Fibroblast of mammary gland (primary cell): ENCODE measurements around the gene RUNX1.
"Not testable (repeated sequence)": the region's sequence is repeated elsewhere in the genome, so short reads cannot be mapped to it uniquely, and the experiment has no call there.

Source experiments
- DNase-seq: peaks from one replicate; pipeline ENCODE4 v3.0.0-alpha.2; 2010; ENCODE audit warnings: low read depth
- H3K4me3 ChIP-seq: 2 replicates; pipeline ENCODE4 v1.5.1; 2011; ENCODE audit warnings: low read depth, mild to moderate bottlenecking, low read length, moderate library complexity; ENCODE audit not compliant: control insufficient read depth
- TF ChIP-seq, protein P1 (sequence below): conservative IDR thresholded peaks from 2 replicates; pipeline ENCODE4 v1.5.1; 2011; ENCODE audit warnings: low read depth, low read length, inconsistent platforms; ENCODE audit not compliant: control insufficient read depth, insufficient read depth

RUNX1 gene

DNA sequence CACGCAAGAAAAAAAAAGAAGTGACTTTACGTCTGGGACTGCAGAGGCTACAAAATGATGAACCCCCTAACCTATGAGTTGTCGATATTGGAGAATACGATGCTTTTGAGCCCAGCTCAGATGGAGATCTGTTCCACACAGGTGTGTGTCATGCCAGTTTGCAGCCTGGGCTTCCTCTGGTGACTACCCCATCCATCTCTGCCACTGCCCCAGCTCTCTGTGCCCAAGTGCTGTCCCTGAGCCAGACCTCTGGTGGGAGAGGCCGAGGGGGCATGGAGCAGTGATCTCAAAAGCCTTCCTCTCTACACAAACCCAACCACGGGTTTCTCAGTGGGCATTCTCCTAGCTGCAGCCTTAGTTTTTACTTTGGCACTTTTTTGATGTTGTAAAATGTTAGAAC is 239.3 kb downstream of the RUNX1 start:
- DNase-seq, result no peak
- H3K4me3 ChIP-seq, result no peak overlapping the region
- TF ChIP-seq, protein P1, sequence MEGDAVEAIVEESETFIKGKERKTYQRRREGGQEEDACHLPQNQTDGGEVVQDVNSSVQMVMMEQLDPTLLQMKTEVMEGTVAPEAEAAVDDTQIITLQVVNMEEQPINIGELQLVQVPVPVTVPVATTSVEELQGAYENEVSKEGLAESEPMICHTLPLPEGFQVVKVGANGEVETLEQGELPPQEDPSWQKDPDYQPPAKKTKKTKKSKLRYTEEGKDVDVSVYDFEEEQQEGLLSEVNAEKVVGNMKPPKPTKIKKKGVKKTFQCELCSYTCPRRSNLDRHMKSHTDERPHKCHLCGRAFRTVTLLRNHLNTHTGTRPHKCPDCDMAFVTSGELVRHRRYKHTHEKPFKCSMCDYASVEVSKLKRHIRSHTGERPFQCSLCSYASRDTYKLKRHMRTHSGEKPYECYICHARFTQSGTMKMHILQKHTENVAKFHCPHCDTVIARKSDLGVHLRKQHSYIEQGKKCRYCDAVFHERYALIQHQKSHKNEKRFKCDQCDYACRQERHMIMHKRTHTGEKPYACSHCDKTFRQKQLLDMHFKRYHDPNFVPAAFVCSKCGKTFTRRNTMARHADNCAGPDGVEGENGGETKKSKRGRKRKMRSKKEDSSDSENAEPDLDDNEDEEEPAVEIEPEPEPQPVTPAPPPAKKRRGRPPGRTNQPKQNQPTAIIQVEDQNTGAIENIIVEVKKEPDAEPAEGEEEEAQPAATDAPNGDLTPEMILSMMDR, result no peak

DNA sequence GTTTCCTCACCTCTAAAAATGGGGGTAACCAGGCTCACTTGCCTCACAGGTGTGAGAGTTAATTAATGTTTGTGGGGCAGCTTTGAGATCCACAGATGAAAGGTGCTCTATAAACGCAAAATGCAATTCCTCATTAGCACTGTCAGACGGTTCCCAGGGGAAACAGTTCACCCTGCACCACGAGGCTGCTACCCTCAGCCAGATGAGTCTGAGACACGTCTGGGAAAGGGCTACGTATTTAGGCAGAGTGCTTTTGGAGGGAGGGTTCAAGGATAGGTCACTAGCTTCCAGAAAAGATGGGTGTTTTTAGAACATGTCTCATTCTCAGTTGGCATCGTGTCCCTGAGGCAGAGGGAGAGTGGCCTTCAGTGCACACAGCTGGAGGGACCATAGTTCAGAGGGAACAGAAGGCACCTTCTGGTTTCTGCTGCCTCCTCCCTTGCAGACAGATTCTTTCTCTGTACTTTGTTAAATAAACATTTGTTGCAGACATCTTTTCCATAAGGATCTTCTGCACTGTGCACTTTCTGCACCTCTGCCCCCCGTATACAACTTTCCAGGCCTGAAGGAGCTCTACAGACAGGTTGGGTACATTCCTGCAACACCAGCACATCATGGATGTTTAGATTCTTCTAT is 240.4 kb downstream of the RUNX1 start:
- no peak overlapping the region for H3K4me3 ChIP-seq
- peak; percentile 98 for DNase-seq

DNA sequence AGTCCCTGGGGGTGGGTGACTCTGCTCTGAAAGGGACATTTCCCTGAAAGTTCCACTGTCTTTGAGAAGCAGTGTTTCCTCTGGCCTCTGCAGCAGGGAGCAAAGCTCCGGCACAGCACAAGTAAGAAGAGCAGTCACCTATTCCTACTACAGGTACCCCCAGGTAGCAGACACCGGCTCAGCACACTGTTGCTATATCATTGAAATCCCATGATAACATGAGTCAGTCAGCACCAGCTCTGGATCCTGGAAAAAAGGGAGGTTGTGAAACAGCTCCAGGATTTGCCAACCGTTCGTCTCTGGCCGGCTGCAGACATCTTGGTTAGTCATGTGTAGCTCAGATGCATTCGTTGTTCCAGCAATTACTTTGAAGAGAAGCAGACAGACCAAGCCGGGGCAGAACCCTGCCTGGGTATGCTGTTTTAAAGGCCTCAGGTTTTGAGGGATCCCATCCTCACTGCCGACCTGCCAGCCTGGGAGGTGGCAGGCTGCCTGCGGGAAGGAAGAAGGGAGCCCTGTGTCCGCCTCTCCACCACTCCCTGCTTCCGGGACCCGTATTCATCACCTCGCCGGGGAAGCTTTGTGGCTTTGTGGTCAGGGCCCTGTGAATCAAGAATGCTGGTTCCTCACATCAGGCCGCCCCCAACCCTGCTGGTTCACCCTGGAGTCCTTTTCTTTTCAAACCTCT is 241.1 kb downstream of the RUNX1 start:
- TF ChIP-seq, protein P1, result no peak
- no peak overlapping the region for H3K4me3 ChIP-seq
- peak; percentile 98 for DNase-seq

More for the DNA sequence above, 240.4 kb downstream of the RUNX1 start:
- TF ChIP-seq, protein P1, result no peak

DNA sequence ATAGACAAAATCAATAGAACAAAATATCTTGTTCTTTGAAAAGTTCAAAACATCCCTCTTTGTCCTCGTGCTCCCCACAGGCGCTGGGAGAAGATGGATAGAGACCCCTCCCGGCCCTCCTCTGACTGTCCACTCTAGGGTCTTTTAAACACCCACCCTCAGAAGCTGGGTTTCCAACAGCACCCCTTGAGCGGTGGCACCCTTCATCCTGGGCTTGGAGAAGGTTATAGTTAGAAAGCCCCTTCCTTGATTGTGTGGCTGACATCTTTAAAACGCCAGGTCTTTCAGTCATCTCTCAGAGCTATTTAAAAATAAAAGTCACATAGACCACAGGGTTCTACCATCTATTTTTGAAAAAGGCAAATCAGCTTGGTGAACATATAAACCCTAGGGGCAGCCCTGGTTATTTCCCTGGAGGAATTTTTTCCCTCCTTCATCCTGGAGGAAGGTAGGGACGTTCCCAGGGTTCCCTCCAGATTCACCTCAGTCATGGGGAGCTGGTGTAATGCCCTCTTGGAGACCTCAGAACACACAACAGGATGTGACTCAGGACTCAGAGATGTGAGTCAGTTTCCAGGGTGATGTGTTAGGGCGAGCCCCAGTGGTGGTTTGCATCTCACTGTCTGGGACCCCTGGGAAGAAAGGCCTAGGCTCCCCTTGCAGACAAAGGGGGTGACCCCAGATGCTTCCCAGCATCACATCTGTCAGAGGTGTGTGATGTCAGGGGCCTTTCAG is 241.8 kb downstream of the RUNX1 start:
- TF ChIP-seq, protein P1, result no peak
- H3K4me3 ChIP-seq, result no peak overlapping the region

DNA sequence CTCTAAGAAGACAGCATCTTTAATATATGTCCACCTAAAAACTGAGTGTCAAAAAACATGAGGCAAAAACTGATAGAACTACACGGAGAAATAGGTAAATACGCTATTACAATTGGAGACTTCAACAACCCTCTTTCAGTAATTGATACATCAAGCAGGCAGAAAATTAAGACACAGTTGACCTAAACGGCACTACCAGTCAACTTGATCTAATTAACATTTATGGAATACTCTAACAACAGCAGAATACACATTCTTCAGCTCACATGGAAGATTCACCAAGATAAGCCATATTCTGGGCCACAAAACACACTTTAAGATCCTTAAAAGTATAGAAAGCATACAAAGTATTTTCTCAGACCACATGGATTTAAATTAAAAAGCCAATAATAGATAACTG is 242.7 kb downstream of the RUNX1 start:
- TF ChIP-seq, protein P1, result no peak
- H3K4me3 ChIP-seq, result no peak overlapping the region
- no peak for DNase-seq

More for the DNA sequence above, 241.8 kb downstream of the RUNX1 start:
- peak; percentile 99 for DNase-seq

DNA sequence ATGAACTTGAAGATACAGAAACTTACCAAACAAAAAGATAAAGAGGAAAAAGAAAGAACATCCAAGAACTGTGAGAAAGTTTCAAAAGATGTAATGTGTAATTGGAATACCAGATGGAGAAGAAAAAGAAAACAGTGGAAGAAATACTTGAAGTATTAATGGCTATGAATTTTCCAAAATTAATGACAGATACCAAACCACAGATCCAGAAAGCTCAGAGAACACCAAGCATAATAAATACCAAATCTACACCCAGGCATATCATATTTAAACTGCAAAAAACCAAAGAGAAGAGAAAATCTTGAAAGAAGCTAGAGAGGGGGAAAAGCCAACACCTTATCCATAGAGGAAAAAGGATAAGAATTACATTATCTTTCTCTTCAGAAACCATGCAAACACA is 243.9 kb downstream of the RUNX1 start:
- TF ChIP-seq, protein P1, result no peak
- no peak for DNase-seq
- no peak overlapping the region for H3K4me3 ChIP-seq

DNA sequence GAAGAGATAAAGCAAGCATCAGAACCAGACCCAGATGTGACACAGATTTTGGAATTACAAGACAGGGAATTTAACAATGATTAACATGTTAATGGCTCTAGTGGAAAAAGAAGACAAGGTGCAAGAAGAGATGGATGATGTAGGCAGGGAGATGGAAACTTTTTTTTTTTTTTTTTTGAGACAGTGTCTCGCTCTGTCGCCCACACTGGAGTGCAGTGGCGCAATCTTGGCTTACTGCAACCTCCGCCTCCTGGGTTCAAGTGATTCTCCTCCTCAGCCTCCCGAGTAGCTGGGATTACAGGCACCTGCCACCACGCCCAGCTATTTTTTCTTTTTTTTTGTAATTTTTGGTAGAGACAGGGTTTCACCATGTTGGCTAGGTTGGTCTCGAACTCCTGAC is 244.5 kb downstream of the RUNX1 start:
- not testable (repeated sequence) for DNase-seq, H3K4me3 ChIP-seq
